Measurements from ENCODE around the gene PTP4A2.

PTP4A2 gene

DNA sequence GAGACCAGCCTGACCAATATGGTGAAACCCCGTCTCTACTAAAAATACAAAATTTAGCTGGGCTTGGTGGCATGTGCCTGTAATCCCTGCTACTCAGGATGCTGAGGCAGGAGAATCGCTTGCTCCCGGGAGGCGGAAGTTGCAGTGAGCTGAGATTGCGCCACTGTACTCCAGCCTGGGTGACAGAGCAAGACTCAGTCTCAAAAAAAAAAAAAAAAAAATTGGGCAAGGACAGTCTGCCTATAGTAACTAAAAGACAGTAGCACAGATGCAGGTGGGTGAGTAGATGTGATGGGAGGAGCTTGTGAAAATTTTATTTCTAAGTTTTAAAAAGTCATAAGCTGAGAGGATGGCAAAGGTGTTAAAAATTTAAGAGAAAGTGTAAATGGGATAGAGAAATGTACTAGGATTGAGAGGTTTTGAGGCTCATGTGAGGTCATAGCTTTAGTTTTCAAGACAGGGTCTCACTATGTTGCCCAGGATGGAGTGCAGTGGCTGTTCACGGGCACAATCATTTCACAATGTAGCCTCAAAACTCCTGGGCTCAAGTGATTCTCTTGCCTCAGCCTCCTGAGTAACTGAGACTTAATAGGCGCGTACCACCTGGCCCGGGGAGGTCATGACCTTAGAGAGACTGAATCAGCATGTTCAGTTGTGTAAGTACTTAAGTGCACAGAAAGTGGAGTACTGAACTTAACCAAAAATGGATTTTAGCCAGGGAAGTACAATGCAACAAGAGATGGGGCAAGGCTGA, 33.7 kb downstream of the PTP4A2 start:
- Histone ChIP-seq H4K20me1 (ENCODE audit: insufficient read depth, low read length) (peaks cover 26% of the 10 kb centered on the region), H3K9ac (ENCODE audit: low read depth, low read length) (no peak overlapping the region), H3K27ac (ENCODE audit: low read length) (peak overlapping the region; percentile 1), H3K27me3 (ENCODE audit: insufficient read depth, low read length, poor library complexity) (no peaks in the 10 kb centered on the region), H3K9me3 (ENCODE audit: insufficient read depth, low read length, severe bottlenecking) (no peaks in the 10 kb centered on the region), H3K4me2 (ENCODE audit: insufficient read depth, low read length) (no peak overlapping the region), H3K4me3 (ENCODE audit: low read depth in 1 of 2, low read length in 2 of 2) (no peak overlapping the region), H3K36me3 (ENCODE audit: insufficient read depth, low read length) (peaks cover 45% of the 10 kb centered on the region), H3K4me1 (ENCODE audit: insufficient read depth, low read length) (no peaks in the 10 kb centered on the region), H3K79me2 (ENCODE audit: insufficient read depth, low read length) (peaks cover 21% of the 10 kb centered on the region), H2AFZ (ENCODE audit: low read depth, low read length) (no peak overlapping the region)
- no peak for TF ChIP-seq EZH2 (IDR thresholded peaks at IDR 0.05; ENCODE audit: borderline replicate concordance, low read depth, low read length, severe bottlenecking)
- TF ChIP-seq, protein P1, sequence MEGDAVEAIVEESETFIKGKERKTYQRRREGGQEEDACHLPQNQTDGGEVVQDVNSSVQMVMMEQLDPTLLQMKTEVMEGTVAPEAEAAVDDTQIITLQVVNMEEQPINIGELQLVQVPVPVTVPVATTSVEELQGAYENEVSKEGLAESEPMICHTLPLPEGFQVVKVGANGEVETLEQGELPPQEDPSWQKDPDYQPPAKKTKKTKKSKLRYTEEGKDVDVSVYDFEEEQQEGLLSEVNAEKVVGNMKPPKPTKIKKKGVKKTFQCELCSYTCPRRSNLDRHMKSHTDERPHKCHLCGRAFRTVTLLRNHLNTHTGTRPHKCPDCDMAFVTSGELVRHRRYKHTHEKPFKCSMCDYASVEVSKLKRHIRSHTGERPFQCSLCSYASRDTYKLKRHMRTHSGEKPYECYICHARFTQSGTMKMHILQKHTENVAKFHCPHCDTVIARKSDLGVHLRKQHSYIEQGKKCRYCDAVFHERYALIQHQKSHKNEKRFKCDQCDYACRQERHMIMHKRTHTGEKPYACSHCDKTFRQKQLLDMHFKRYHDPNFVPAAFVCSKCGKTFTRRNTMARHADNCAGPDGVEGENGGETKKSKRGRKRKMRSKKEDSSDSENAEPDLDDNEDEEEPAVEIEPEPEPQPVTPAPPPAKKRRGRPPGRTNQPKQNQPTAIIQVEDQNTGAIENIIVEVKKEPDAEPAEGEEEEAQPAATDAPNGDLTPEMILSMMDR (IDR thresholded peaks at IDR 0.05; ENCODE audit: borderline replicate concordance, extremely low read depth, low read length, poor library complexity, severe bottlenecking), result no peak
- ATAC-seq (ENCODE audit: insufficient read depth, low read depth), result peak; percentile 39
- DNase-seq, result peak; percentile 44

DNA sequence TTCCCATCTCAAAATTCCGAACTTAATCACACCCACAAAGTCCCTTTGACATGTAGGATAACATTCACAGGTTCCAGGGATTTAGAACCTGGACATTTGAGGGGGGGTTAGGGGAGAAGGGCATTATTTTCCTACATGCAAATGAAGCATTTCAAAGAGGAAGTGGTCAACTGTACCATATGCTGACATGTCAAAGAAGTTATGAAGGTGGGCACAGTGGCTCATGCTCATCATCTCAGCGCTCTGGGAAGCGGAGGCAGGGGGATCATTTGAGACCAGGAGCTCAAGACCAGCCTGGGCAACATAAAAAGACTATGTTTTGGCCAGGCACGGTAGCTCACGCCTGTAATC, 35.7 kb downstream of the PTP4A2 start:
- H4K20me1 ChIP-seq (ENCODE audit: insufficient read depth, low read length), result peaks cover 18% of the 10 kb centered on the region
- DNase-seq, result no peak
- no peak overlapping the region for H2AFZ ChIP-seq (ENCODE audit: low read depth, low read length)
- no peaks in the 10 kb centered on the region for H3K9me3 ChIP-seq (ENCODE audit: insufficient read depth, low read length, severe bottlenecking)
- no peak overlapping the region for H3K4me3 ChIP-seq (ENCODE audit: low read depth in 1 of 2, low read length in 2 of 2)
- ATAC-seq (ENCODE audit: insufficient read depth, low read depth), result 0 out of 3 replicates have a peak, but pooled peaks have one; percentile 17
- H3K36me3 ChIP-seq (ENCODE audit: insufficient read depth, low read length), result peaks cover 26% of the 10 kb centered on the region
- no peak for TF ChIP-seq EZH2 (IDR thresholded peaks at IDR 0.05; ENCODE audit: borderline replicate concordance, low read depth, low read length, severe bottlenecking)
- TF ChIP-seq, protein P1 (IDR thresholded peaks at IDR 0.05; ENCODE audit: borderline replicate concordance, extremely low read depth, low read length, poor library complexity, severe bottlenecking), result no peak
- H3K9ac ChIP-seq (ENCODE audit: low read depth, low read length), result no peak overlapping the region
- H3K4me2 ChIP-seq (ENCODE audit: insufficient read depth, low read length), result no peak overlapping the region
- peaks cover 7% of the 10 kb centered on the region; the same call in 1 of the 2 replicates for H3K79me2 ChIP-seq (ENCODE audit: insufficient read depth, low read length)
- no peak overlapping the region for H3K27ac ChIP-seq (ENCODE audit: low read length)
- no peaks in the 10 kb centered on the region for H3K4me1 ChIP-seq (ENCODE audit: insufficient read depth, low read length)
- H3K27me3 ChIP-seq (ENCODE audit: insufficient read depth, low read length, poor library complexity), result no peaks in the 10 kb centered on the region

DNA sequence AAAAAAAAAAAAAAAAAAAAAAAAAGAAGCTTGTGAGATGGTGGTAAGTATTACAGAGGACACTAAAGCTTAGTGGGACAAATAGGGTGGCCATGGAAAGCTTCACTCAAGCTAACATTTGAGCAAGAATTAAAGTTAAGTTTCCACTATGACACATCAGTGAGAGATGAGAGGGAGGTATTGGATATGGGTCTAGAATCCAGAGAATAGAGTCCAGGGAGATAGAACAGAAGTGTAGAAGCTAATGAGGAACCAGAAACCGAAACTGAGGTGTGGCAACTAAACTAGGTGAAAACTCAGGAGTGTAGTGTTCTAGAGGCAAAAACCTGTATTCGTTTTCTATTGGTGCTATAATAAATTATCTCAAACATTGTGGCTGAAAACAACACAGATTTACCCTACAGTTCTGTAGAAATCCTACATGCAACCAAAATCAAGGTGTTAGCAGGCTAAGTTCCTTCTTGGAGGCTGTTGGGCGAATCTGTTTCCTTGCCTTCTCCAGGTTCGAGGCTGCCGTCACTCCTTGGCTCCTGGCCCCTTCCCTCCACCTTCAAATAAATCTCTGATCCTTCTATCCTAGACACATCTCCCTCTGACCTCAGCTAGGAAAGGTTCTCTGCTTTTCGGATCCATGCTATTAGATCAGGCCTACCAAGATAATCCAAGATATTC, 36.2 kb downstream of the PTP4A2 start:
- H3K79me2 ChIP-seq (ENCODE audit: insufficient read depth, low read length), result peaks cover 2% of the 10 kb centered on the region; the same call in 1 of the 2 replicates
- peaks cover 13% of the 10 kb centered on the region for H4K20me1 ChIP-seq (ENCODE audit: insufficient read depth, low read length)
- H3K36me3 ChIP-seq (ENCODE audit: insufficient read depth, low read length), result peaks cover 21% of the 10 kb centered on the region
- no peak overlapping the region for H2AFZ ChIP-seq (ENCODE audit: low read depth, low read length)
- H3K4me1 ChIP-seq (ENCODE audit: insufficient read depth, low read length), result no peaks in the 10 kb centered on the region
- H3K27me3 ChIP-seq (ENCODE audit: insufficient read depth, low read length, poor library complexity), result no peaks in the 10 kb centered on the region
- no peak overlapping the region for H3K9ac ChIP-seq (ENCODE audit: low read depth, low read length)
- H3K9me3 ChIP-seq (ENCODE audit: insufficient read depth, low read length, severe bottlenecking), result no peaks in the 10 kb centered on the region
- no peak overlapping the region for H3K27ac ChIP-seq (ENCODE audit: low read length)
- H3K4me3 ChIP-seq (ENCODE audit: low read depth in 1 of 2, low read length in 2 of 2), result no peak overlapping the region
- ATAC-seq (ENCODE audit: insufficient read depth, low read depth), result no peak
- no peak for DNase-seq
- H3K4me2 ChIP-seq (ENCODE audit: insufficient read depth, low read length), result no peak overlapping the region
- TF ChIP-seq, protein P1 (IDR thresholded peaks at IDR 0.05; ENCODE audit: borderline replicate concordance, extremely low read depth, low read length, poor library complexity, severe bottlenecking), result no peak
- no peak for TF ChIP-seq EZH2 (IDR thresholded peaks at IDR 0.05; ENCODE audit: borderline replicate concordance, low read depth, low read length, severe bottlenecking)

Data from DND-41 (cell line).